GM18519 (cell line): Measurements from ENCODE around the gene TUB.

Experiments
- ATAC-seq: cut with Tn5 transposase; IDR thresholded peaks from one replicate; pipeline ENCODE4 v1.9.1; 2021; ENCODE audit warnings: mild to moderate bottlenecking, moderate library complexity; ENCODE audit not compliant: unreplicated experiment, low FRiP score

TUB gene

GRCh38 chr11:8041576-8041975 lies 39.4 kb upstream of the TUB start:
- no peak for ATAC-seq

DNA sequence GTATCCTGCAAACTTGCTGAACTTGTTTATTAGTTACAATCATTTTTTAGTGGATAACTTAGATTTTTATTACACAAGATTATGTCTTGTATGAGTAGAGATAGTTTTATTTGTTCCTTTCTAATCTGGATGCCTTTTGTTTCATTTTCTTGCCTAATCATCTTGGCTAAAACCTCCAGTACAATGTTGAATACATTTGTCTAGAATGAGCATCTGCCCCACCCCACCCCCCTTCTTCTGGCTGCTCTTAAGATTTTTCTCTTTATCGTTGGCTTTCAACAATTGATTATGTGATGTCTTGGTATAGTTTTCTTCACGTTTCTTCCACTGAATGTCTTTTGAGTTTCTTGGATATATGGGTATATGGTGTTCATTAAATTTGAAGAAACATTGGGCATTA lies 37.3 kb upstream of the TUB start:
- no peak for ATAC-seq

GRCh38 chr11:8045839-8046238 lies 35.2 kb upstream of the TUB start:
- no peak for ATAC-seq

DNA sequence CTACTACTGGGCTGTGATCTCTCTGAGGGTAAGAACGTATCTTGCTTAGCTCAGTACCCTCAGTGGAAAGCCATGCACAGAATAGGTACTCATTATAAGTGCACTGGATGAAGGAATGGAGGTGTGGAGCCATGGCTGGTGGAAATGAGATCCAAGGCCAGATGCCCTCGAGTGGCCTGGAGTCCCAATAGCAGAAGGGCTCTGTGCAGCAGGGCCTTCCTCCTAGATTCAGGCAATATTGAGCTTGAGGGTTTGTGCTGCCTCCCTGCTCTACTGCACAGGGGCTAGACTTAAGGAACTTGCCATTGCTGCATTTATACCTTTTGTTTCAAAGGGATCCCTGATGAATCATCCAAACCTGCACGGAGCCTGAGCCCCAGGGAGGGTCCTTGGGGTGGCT lies 33.6 kb upstream of the TUB start:
- no peak for ATAC-seq

- ATAC-seq: no peak
Measured at GRCh38 chr11:8049084-8049483, 31.9 kb upstream of the TUB start.

DNA sequence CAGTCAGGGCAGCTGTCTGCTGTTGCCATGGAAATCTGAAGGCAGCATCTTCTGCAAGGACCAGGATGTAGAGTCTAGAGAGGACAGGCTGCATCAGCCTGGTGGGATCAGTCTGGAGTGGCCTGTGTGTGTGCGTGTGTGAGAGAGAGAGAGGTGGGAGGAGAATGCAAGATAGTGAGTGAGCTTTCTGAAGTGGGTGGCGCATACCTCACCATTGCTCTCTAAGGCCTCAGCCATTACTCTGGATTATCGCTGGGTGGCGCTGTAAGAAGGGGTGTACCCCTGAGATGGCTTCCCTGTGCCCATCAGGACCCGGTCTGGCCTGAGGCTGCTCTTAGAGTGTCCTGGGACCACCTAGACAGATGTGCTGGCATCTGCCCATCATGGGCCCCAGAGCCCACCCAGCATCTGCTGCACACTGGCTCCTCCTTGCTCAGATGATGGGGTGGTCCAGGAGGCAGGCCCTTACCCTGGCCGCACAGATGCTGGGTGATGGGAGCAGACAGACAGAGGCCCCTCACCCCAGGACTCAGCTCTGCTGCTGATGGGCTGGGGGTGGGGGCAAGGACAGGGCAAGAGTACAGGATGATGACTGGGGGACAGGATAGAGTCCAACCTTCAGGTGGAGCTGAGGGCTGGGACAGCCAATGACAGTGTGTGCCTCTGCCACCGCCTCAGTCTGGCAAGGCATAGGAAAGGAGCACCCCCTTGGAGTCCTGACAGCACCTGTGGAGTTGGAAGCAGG lies 25.7 kb upstream of the TUB start:
- ATAC-seq: no peak

DNA sequence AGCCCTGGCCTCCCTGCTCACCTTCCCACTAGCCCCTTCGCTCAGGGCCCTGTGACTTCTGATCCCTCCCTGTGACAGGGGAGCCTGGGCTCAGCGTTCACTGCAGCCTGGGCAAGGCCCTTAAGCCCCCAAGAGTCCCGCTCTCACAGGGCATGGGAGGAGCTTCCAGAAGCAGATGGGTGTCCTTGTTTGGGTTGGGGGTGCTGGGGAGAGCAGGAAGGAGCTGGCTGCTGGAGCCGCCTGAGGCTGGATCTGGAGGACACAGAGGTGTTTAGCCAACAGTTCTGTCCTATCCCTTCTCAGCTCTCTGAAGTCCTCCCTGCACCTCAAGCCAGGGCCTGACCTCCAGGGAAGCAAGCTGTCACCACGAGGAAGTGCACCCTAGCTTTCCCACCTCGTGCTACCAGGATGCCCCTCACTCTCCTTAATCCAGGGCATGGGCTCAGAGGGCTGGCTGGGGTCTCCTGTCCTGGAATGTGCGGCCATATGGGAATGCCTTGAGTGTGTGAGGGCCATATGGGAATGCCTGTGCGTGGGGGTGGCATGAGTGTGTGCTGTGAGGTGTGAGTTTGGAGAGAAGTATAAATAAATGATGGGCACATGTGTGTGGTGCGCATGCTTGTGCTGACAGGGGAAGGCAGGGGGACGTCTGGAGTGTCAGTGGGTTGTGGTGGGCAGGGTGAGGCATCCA lies 25.0 kb upstream of the TUB start:
- no peak for ATAC-seq

- ATAC-seq: no peak
Measured at GRCh38 chr11:8056810-8057463, 24.1 kb upstream of the TUB start.

DNA sequence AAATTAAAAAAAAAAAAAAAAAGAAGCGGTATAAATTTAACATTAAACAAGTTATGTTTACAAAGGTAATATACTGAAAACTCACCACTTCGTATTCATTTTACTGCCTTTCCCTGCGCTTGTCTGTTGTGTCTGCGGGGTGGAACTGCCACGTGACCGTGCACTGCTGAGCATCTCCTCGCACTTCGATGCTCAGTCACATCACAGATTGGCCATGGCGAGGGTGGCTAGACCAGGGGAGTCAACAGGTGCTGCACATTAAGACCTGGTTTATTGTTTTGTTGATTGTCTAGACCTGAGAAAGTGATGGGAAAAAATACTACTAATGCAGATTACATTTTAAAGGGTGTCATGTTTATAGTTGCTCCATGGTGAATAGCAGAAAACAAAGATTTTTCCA lies 22.8 kb upstream of the TUB start:
- ATAC-seq: no peak

- no peak for ATAC-seq
Measured at GRCh38 chr11:8059030-8059429, 22.0 kb upstream of the TUB start.

DNA sequence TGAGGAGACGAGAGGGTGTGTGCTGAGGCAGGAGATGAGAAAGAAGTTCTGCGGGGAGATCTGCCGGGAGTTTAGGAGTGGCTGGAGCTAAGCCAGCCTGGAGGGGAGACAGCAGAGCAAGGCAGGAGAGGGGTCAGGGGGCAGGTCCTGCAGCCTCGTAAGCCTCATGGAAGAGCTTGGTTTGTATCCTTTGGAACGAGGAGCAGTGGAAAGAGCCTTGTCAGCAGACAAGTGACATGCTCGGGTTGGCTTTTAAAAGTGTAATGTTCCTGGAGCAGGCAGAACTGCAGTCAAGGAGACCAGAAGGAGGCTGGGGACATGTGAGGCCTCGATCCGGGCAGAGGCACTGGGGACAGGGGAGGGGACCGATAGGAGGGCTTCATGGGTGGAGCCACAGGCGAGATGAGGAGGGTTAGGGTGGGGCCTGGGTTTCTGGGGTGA lies 21.4 kb upstream of the TUB start:
- no peak for ATAC-seq

DNA sequence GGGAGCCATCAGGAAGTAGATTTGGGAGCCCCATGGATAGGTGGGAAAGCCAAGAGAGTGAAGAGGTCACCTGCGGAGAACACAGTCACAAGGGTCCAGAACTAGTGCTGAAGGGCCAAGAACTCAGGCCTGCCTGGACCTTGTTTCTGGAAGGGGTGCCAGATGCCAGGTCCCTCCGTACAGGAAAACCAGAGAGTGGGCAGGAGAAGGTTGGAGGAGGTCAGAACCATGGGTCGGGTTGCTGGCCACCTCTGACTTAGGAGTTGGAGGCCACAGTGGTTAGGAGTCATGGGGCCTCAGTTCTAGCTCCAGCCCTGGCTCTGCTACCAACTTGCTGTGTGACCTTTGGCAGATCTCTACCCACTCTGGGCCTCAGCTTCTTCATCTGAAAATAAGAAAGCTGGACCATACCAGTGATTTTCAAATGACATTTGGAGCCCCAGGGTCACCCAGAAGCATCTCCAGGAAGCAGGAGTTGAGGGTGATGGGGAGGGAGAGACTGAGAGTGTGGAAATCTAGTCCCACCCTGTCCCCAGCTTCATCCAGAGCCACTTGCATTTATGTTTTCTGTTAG lies 20.8 kb upstream of the TUB start:
- ATAC-seq: no peak

DNA sequence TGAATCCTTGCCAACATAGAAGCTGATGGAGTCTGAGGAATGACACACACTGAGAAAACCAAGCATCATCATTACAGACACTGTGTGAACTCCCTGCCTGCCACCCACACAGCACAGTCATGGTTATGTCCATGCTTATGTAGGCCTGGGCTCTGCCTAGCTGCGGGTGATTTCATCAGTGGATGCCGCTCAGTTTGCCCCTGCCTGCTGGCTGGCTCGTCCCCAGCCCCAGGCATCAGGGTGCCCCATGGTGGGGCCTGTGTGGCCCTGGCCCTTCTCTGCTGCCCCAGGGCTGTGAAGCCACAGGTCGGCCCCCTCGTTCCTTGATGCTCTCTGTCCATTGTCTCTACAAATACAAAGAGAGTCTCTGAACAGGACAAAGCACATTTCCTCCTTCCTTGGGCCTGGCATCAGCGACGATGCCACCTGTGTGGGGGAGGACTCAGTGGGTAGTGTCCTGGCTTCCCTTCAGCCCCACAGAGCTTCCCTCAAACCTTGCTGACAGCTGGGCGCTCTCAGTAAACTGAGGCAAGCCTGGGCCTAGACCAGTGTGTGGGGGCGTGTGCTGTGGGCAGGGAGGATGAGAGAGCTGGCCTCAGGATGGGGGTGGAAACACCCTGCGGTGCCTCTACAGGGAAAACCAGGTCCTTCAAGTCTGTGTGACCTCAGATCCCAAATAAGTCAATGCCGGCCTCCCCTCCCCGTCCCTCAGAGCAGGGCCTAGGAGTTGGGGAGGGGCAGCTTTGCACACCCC lies 20.0 kb upstream of the TUB start:
- ATAC-seq: no peak

GRCh38 chr11:8061555-8062428 lies 19.2 kb upstream of the TUB start:
- ATAC-seq: no peak

DNA sequence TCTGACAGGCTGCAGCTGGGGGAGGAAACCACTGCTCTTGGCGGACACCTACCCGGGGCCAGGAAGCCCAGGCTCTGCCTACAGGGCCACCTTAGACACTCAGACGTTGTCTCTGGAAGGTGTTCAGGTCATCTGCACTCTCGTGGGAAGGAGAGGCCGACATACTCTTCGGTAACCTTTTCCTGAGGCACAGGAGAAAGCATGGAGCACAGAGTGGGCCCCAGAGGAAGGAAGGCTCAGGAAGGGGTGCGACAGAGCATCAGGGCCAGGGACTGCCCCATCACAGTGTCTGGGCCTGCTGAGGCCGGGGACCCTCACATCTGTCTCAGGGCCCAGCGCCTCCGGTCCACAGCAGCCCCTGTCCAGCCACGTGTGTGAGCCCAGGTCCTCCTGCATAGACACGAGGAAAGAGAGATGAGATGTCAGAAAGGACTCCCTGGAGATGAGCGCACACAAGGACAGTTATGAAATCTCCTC lies 18.2 kb upstream of the TUB start:
- ATAC-seq: no peak

DNA sequence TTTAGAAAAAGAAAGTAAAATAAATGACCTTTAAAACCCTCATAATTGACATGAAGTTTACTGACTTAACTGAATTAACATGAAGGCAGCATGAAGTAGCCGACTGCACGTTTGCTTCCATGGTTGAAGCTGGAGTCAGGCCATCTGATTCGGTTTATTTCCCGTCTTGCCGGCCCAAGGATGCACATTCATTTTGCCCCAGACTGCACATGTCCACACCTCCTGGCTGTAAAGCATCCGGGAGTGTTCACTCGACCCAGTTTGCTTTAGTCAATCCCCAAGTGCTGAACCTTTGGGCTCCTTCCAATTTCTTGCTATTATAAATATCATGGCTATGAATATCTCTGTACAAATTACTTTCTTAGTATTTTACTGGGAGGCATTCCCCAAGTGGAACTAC lies 17.7 kb upstream of the TUB start:
- no peak for ATAC-seq

- no peak for ATAC-seq
Measured at GRCh38 chr11:8065031-8065430, 16.0 kb upstream of the TUB start.

DNA sequence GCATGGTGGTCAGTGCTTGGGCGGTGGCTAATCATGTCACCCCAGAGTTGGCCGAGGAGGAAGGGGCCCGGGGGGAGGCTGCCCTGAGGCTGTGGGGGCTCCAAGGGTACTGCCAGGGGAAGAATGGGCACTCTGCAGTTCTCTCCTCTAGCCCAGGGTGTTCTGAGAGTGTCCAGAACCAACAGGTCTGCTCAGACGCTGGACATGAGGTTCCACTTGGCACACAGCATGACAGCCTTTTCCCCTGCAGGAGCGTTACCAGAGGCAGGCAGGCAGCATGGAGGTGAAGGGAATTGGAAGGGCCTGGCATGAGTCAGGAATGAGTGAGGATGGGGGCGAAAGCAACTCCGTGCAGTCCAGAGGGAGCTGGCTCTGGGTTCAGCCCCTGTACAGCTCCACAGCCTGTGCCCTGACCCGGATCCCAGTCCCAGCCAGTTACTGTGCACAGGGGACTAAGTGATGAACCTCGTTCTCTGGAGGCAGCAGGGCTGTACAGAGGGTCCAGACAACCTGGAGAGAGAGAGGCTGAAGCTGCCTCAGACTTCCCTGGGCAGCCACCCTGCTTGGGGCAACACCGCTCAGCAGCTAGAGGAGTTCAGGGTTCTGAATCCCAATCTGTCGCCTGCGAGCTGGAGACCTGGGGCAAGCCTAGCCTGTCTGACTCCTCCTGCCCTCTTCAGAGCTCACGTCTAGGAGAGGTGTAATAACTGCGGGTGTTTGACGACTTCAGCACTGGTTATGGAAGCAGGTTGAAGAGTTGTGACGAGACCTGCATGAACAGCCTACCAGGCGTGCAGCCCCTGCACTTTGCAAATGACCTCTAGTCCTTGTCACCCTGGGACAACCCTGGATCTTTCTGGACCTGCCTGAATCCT lies 14.7 kb upstream of the TUB start:
- ATAC-seq: no peak
